ENCODE data around the gene FOXB1.
A peak's percentile ranks its signal among the peaks of the same experiment; 100 is the strongest.

The FOXB1 gene

DNA sequence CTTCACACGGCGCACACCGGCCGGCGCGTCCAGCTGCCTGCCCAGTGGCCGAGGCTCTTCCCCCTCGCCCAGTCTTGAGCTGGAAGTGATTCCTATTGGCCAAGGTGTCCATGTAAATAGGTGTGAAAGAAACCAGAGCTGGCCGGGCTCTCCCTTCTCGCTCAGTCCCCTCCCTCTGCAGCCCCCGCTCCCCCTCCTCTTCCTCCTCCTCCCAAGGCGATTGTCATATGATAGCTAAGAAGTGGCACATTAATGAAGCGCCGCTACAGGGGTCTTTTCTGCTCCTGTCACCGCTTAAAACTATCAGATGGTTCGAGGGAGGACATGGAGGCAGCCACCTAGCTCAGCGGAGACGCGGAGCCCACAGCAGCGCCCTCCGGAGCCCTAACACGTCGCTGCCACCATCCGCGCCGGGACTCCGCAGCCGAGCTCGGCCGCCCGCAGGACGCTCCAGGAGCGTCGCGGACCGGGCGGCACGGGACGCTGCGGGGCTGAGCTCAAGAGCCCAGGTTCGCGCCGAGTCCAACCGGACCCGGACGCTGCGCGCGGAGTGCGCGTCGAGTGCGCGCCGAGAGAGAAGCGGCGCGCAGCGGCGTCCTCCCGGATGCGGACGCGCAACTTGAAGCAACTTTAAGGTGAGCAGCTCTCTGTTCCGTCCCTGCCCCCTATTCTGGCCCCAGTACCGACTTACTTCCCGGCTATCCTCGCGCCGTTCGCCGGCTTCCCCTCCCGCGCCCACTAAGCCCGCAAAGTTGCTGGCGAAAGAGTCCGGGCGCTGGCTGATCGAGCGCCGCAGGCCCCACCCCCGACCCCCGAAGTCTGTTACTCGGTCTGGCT is at the start of gene FOXB1:
Gene FOXB1, plus strand, starts transcription at position 303 of the 837 bp plus-strand sequence. CDS start 653 bp downstream, outside the sequence.
- DNase-seq, result no peak

DNA sequence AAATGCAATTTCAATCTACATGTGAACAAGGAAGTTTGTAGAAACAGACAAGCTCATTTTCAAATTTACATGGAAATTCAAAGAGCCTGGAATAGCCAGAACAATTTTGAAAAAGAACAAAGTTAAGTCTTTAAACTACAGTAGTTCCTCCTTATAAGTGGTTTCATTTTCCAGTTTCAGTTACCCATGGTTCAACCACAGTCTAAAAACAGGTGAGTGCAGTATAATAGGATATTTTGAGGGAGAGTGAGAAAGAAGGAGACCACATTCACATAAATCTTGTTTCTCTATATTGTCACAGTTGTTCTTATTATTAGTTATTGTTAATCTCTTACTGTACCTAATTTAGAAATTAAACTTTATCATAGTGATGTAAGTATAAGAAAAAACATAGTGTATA is 45.8 kb upstream of the FOXB1 start:
- DNase-seq, result no peak

DNA sequence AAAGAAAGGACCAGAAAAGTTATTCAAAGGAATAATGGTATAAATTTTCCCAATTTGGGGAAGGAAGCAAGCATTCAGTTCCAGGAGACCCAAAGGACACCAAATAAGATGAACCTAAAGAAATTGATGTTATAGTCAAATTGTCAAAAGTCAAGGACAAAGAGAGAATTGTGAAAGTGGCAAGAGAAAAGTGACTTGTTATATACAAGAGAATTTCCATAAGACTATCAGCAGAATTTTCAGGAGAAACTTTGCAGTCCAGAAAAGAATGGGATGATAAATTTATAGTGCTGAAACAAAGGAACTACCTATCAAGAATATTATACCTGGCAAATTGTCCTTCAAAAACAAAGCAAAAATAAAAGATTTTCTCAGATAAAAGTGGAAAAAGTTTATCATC is 43.8 kb upstream of the FOXB1 start:
- no peak for DNase-seq

DNA sequence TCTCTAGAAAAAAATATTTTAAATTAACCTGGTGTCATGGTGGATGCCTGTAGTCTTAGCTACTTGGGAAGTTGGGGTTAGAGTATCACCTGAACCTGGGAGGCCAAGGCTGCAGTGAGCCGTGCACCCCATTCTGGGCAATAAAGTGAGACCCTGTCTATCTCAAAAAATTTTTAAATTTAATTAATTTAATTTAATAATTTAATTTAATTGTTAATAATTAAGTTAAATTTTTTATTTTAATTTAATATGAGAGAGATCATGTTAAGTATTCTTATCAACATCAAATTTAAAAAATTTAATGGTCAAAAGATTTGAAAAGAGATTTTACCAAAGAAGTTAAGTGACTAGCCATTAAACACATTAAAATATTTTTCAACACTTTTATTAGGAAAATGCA is 40.8 kb upstream of the FOXB1 start:
- no peak for DNase-seq

DNA sequence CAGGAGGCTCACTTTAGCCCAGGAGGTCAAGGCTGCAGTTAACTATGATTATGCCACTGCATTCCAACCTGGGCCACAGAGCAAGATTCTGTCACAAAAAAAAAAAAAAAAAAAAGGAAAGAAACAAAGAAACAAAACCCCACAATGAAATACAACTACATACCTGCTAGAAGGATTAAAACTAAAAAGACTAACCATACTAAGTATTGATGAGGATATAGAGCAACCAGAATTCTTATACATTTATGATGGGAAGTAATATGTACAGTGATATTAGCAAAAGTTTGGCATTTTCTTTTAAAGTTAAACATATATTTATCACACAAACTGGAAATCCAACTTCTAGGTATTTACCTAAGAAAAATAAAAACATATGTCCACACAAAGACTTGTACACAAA is 40.2 kb upstream of the FOXB1 start:
- DNase-seq, result no peak

DNA sequence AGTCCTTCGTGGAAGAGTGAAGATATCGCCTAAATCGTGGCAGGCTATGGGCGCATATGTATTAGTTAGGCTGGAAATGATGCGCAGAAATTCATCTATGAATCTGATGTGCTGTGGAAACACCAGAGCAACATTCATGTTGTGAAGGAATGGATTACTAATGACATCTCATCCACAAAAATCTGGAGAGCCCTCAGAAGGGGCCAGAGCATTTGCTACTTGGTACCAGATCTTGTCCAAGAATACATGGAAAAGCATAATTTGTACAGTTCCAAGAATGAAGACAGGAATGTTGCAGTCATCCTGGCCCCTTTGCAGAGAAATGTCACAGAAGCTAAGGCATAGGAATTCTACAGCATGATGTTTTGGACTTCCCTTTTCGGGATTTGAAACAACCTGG is 38.4 kb upstream of the FOXB1 start:
- DNase-seq, result no peak

DNA sequence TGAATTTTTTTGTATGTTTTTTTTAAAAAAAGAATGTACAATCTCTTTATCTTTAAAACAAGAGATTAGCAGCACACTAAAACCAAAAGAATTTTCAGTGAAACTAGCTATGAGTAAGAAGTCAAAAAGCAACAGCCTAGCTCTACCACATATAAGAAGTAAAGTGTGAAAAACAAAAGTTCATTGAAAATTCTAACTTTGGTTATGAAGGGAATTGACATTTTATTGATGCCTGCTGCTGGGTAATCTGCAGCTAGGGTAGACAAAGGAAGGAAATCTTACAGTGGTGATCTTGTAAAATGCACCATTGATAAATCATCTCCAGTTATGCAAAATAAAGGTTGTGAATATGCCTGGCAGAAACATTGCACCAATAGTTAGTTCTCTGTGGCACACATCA is 37.8 kb upstream of the FOXB1 start:
- no peak for DNase-seq

DNA sequence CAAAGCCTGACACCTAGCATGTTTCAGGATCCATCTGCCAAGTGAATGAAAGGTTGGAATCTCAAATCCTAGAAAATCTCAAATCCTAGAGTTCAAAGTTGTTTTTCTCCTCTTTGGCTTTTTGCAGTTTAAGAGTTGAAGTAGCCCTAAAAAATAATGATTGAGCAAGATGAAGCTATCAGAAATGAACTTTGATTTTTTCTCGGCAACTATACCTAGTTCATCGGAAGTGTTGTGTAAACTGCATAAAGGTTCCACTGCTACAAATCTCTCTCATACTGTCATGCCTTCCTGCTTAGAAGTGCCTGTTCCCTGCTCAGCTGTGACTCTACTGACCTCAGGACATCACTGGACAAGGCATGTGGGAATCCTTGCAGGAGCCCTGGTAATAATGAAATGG is 35.8 kb upstream of the FOXB1 start:
- no peak for DNase-seq

DNA sequence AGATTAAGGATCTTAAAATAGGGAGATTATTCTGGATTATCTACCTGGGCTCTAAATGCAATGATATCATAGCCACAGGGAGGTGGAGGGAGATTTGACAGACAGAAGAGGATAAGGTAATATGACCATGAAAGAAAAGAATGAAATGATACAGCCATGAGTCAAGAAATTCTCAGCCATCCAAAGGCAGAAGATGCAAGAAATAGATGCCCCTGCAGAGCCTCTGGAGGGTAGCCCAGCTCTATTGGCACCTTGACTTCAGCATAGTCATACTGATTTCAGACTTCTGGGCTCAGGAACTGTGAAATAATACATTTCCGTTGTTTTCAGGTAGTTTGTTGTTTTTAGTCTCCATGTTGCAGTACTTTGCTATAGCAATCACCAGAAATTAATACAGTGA is 31.9 kb upstream of the FOXB1 start:
- no peak for DNase-seq

DNA sequence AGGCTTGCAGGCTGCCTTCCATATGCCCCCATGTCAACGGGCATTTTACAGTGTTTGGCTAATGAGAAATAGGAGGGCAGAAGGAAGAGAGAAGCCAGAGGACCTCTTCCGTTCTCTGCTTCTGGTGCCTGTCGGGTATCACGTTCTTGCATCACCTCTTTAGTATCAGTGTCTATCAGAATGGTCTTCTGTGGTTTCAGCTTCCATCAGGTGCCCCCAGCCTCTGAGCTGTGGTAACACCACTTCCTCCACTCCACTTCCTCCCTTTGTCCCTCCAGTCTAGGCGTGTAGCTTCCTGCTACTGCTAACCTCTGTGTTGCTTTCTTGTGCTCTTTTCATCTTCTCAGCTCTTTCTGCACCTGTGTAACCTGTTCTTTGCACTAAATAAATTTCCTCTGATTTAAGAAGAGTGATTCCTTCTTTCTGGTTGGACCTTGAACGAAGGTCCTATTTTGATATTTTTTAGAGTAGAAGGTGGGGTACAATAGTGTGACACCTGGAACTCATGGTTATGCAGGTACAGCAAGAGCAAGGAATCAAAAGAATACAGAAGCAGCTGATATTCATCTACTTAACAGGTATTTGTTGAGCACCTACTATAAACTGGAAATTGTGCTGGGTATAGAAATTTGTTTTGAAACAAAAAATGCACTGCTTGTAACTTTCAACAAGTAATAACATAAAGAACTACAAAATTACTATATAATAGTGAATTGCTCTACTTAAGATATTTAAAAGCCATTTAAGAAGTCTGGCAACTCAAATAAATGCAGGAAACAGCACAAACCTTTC is 27.4 kb upstream of the FOXB1 start:
- DNase-seq, result peak in 1 of 2 experiments; percentile 39

DNA sequence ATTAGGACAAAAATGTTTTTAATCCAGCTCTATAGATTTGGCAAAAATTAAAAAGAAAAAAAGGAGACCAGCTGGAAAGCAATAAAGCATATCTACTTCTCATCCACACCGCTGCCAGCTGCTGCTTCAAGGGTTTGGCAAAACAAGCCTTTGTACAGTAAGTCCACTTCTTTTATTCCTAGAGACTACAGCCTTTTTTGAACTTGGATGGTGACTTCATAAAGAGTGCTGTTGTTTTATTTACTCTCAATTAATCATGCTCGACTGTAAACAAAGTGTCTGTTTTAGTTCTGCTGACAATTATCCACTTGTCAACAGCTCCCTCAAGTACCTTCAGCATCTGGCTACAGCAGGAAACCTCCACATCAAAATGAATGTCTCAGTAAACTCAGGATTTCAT is 12.3 kb upstream of the FOXB1 start:
- DNase-seq, result no peak

DNA sequence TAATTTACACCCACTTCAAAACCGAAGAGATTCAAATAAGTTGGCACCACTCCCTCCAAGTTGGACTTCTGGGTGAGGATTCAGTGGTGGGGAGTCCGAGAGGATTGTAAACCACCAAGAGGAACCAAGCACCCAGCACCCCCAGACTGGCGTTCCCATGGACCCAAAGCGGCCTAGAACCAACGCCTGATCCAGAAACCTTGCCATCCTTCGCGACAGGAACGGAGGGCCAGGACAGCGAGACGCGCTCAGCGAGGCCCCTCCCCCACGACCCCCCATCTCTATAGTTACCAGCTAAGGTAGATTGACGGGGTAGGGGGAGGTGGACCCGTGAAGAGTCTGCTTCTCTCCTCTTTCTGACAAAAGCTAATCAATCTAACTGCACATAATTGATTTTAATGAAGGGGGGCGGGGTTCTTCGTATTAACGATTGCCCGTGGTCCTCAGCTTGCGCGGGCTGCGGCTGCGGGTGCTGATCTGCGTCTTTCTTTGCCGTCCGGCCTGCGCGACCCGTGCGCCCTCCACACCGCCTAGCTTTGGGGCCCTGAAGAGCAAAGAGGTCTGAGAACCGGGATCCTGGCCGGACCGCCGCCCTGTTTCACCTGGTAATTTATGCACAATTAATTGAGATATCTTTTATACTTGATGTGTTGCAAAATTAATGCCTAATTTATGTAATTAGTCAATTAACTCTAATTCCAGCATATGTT is 10.9 kb upstream of the FOXB1 start:
- DNase-seq, result no peak

DNA sequence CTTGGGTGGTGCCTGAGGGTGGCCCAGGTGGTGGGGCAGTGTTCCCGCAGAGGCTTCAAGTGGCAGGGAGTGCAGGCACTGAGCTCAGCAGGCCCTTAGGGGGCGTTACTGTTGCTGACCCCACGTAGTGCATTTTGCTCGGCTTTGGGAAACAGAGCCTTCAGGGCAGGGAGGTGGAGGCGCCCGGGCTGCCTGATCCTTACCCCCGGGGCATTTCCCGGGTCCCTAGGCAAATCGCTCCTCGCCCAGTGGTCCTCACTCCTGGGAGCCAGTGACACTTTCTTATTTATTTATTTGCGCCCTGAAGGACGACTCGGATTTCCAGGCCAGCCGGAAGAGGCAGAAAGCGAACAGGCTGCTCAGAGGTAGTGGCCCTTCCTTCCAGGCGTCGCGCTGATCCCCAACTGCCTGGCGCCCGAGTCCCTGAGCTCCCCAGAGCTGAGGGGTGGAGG is 10.1 kb upstream of the FOXB1 start:
- no peak for DNase-seq

DNA sequence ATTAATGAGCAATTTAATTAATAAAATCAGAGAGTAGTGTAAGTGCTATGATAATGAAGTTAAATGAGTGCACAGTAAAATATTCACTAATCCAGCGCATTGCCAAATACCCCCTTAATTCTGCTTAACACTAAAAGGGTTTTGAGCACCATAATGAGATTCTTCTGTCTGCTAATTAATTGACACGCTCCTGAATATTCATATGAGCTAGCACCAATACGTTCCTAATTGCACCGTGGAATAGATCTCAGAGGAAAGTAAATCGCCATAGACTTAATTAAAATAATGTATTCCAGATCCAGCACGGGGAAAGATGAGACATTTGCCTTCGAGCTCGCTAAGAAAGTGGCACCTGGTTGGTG is 9.6 kb upstream of the FOXB1 start:
- DNase-seq, result no peak

DNA sequence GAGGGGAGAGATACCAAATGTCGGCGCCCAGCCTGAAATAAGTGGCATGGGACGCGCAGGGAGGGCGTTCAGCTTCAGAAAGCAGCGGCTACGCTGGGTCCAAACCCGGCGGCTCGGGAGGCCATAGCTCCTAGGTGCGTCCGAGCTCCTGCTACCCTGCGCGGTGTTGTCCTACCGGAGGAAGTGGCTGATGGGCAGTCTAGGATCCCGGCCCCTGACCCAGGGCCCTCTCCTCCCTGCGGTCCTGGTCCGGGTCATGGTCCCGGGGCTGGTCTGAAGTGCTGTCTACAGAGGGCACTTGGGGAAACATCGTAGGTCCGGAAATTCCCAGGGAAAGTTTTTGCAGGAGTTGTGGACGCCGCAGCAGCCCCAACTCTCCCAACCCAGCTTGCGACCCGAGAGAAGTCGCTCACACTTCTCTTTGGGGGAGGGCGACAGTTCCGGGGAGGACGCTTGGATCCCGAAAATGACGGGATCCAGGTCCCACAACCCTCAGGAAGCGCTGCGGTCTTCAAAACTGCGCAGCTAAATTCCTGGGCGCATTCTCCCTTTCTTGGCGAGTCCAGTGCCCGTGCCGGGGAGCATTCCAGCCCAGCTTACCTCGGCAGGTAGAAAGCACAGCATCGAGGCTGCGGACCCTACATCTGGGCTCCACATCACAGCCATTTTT is 9.1 kb upstream of the FOXB1 start:
- DNase-seq, result no peak

DNA sequence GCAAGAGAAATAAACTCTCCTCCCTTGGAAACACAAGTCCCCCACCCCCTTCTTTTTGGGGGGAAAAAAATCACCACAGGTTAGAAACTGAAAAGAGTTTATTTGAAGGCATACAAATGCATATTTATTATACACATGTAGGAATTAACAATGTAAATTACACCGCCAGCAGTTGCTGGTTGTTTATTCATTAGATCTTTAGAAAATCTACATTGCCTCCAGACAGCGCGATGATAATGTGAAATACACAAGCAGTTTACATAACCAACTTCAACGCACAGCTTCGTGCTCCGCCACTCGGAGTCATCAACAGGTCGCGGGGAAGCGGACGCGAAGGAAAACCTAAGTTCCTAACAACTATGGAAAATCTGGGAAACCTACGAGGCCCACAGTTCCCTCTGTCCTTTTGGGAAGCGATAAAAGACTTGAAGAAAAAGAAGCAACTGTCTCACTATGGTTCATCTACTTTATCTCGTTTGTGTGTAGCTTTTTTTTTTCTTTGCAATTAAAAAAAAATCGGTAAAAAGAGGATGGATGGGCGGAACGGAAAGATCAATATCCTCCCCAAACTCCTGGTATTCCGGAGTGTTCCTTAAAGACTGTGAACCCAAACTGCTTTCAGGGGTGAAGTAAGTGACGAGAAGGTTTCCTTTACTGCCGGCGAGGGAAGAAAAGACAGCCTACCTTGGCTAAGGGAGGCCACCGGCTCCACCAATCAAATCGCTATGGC is 8.4 kb upstream of the FOXB1 start:
- no peak for DNase-seq

DNA sequence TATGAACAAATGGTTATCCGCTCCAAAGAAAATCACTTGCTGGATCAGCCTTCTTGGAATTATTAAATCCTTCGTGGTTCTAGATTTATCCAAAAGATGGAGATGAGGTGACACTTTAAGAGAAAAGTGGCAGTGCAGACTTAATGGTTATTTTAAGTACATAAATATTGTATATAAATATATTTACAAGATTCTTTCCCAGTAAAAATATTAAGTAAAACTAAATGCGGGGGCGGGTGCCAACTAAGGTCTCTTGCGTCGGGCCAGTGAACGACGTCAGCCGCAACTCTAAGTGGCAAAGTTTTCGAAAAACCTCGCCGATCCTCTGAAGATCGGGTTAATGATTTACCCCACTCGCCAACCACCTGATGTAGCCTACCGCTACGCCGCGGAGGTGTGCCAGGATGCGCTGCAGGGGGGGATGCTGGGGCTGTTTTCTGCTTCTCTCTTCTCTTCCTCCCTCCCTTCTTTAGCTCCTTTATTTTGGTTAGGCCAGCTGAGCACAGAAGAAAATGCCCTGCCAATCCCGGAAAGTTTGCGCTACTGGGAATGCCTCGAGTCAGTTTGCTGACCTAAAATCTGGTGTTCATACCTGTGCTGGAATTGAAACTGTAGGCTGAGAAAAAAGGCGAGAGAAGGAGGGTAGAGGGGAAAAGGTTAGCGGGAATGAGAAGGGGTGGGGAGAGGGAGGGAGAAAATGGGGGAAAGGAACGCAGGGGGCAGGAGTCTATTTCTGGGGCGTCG is 7.6 kb upstream of the FOXB1 start:
- DNase-seq, result no peak

DNA sequence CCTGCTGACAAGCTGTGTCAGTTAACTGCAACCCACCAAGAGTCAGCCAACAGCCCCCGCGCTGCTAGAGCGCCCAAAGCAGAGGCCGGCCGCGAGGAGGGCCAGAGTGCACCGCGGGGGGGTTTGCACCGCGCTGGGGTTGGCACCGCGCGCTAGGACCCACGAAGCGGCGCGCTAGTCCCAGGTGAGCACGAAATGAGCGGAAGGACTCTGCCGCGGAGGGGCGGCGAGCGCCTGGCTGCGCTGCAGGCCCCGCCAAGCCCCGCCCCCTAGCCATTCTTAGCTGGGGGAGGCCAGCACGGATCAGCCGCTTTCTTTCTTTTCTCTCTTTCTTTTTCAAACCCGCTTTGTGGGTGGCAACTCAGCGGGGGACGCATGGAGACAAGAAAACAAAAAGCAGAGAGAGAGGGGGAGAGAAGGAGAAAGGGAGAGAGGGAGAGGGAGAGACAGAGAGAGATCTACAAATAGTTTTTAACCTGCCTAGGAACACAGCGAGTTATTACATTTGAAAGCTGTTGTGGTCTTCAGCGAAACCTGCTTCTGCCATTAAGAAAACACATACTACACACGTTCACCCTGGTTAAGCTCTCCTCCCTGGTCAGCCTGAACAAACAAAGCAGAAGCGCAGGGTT is 6.9 kb upstream of the FOXB1 start:
- DNase-seq, result peak; percentile 61 to 62

DNA sequence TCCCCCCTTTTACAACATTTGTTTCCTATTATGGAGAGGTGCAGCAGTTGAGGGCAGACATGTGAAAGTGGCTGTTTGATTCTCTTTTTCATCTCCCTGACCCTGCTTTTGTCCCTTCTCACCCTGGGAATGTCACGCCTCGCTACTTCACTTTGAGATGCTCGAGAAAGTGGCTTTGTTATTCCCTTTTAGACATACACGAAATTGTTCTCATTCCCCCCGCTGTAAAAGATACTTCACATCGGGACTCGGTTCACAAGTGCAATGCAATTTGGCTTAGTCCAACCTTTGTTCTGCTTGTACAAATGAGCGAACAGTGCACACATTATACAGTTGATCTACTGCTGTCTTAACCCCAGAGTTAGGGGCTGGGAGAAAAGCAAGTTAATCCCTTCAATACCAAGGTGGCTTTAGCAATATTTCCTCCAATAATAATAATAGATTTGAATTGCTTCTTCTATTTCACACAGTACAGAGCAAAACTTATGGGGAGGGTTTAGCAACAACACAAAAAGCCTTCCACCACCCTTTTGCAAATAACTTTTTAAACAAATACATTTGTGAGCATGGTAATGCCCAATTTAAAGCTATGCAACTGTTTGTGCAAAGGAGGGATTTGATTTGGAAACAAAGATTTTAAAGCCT is 5.7 kb upstream of the FOXB1 start:
- no peak for DNase-seq

DNA sequence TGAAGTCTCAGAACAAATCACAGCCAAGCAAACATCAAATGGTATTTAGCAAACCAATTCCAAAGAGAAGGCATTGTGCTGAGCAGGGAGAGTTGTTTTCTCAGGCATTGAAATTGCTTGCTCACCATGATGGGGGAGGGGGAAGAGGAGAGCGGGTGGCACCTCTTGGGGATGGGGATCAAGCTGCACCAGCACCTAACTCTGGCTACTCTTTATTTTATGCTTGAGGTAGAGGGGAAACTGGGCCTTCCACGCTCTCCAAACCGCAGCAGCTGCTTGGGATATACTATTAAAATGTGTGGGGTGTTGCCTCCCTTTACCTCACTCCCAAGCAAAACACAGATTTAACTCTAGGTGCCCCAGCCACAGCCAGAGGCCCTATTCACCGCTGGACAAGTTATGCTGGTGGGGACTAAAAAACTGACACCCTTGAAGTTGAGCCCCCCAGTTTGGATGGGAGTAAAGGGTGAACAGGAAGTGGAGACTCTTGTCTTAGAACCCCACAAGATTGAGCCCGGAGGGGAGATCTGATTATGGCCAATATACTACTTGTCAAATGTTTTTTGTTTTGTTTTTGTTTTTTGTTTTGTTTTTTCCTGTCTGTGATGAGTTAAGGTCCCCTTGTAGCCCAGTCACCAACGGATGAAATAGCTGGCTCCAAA is 5.0 kb upstream of the FOXB1 start:
- no peak for DNase-seq

Measured in stimulated activated CD4-positive, alpha-beta T cell treated with anti-CD3 and anti-CD28 coated beads, Interleukin-4, amount 100 ng/mL, for 4 hours (primary cell).